ENCODE results near the gene GGTA1.

GRCh38 chr9:121503444-121503843 is 3.8 kb upstream of the GGTA1 start:
- TF ChIP-seq CTCF (IDR thresholded peaks at IDR 0.05) (no peak), POLR2A (IDR thresholded peaks at IDR 0.05; ENCODE audit: low read depth) (no peak), EP300 (IDR thresholded peaks at IDR 0.05) (no peak), POLR2AphosphoS5 (IDR thresholded peaks at IDR 0.05) (no peak)
